ENCODE results near the gene KCNK17. TPM values are rescaled to one million over a fixed set of nuclear protein-coding genes. Genes with fewer than 3 reads are reported as not detected.

KCNK17 gene
- total RNA-seq, 1 experiment from 2014 or later, result not detected

- TF ChIP-seq CTCF (IDR thresholded peaks at IDR 0.05; ENCODE audit: unreplicated experiment), result no peak
- Mint-ChIP-seq H3K9me3 (ENCODE audit: unreplicated experiment) (no peaks in the 10 kb centered on the region), H3K27ac (ENCODE audit: low read depth, unreplicated experiment) (no peak overlapping the region), H3K27me3 (ENCODE audit: insufficient read depth, unreplicated experiment) (no peaks in the 10 kb centered on the region), H3K4me1 (ENCODE audit: insufficient read depth, unreplicated experiment) (peaks cover 15% of the 10 kb centered on the region), H3K4me3 (ENCODE audit: unreplicated experiment) (no peak overlapping the region), H3K36me3 (ENCODE audit: insufficient read depth, unreplicated experiment) (peaks cover 5% of the 10 kb centered on the region)
- ChIA-PET POLR2A (no interaction called here), CTCF (interaction anchor here (0.6 to 1.9 kb wide), 3 partner anchors 21 to 115 kb away, joined by 3 to 15 read pairs (median 5); no protein-coding TSS in a partner anchor)
- no peak for DNase-seq (ENCODE audit: unreplicated experiment)
- intact Hi-C loops (cut with micrococcal nuclease), result no loop called here
- BruUV-seq (replicated peaks), result no TSS peak
These were observed 32.8 kb downstream of the KCNK17 start for GRCh38 chr6:39281312-39281980.

- peaks cover 15% of the 10 kb centered on the region for H3K4me1 Mint-ChIP-seq (ENCODE audit: insufficient read depth, unreplicated experiment)
- no peak overlapping the region for H3K27ac Mint-ChIP-seq (ENCODE audit: low read depth, unreplicated experiment)
- POLR2A ChIA-PET, result interaction anchor here (0.9 to 1.4 kb wide), 3 partner anchors 51 to 96 kb away, joined by 3 to 5 read pairs (median 3); no protein-coding TSS in a partner anchor
- intact Hi-C loops (cut with micrococcal nuclease), result no loop called here
- peaks cover 5% of the 10 kb centered on the region for H3K36me3 Mint-ChIP-seq (ENCODE audit: insufficient read depth, unreplicated experiment)
- H3K4me3 Mint-ChIP-seq (ENCODE audit: unreplicated experiment), result no peak overlapping the region
- H3K9me3 Mint-ChIP-seq (ENCODE audit: unreplicated experiment), result no peaks in the 10 kb centered on the region
- peak; percentile 86 for DNase-seq (ENCODE audit: unreplicated experiment)
- no peaks in the 10 kb centered on the region for H3K27me3 Mint-ChIP-seq (ENCODE audit: insufficient read depth, unreplicated experiment)
- CTCF ChIA-PET, result interaction anchor here (0.6 to 2.2 kb wide), 9 partner anchors 24 to 307 kb away, joined by 3 to 12 read pairs (median 5); no protein-coding TSS in a partner anchor
- no TSS peak for BruUV-seq (replicated peaks)
- TF ChIP-seq CTCF (IDR thresholded peaks at IDR 0.05; ENCODE audit: unreplicated experiment), result no peak
These were observed 33.9 kb downstream of the KCNK17 start for GRCh38 chr6:39280247-39280731.

GRCh38 chr6:39279539-39279938 lies 34.7 kb downstream of the KCNK17 start:
- no peaks in the 10 kb centered on the region for H3K9me3 Mint-ChIP-seq (ENCODE audit: unreplicated experiment)

More at GRCh38 chr6:39279539-39279938, 34.7 kb downstream of the KCNK17 start:
- Mint-ChIP-seq H3K27ac (ENCODE audit: low read depth, unreplicated experiment) (no peak overlapping the region), H3K4me1 (ENCODE audit: insufficient read depth, unreplicated experiment) (peaks cover 15% of the 10 kb centered on the region), H3K36me3 (ENCODE audit: insufficient read depth, unreplicated experiment) (peaks cover 5% of the 10 kb centered on the region), H3K27me3 (ENCODE audit: insufficient read depth, unreplicated experiment) (no peaks in the 10 kb centered on the region), H3K4me3 (ENCODE audit: unreplicated experiment) (no peak overlapping the region)
- TF ChIP-seq CTCF (IDR thresholded peaks at IDR 0.05; ENCODE audit: unreplicated experiment), result no peak
- CTCF ChIA-PET, result interaction anchor here (0.6 to 2.2 kb wide), 6 partner anchors 23 to 306 kb away, joined by 3 to 12 read pairs (median 4); no protein-coding TSS in a partner anchor
- BruUV-seq (replicated peaks), result no TSS peak
- POLR2A ChIA-PET, result interaction anchor here (0.5 to 1.4 kb wide), 3 partner anchors 75 to 803 kb away, joined by 3 to 5 read pairs (median 3); no protein-coding TSS in a partner anchor
- intact Hi-C loops (cut with micrococcal nuclease), result no loop called here
- DNase-seq (ENCODE audit: unreplicated experiment), result no peak
